ENCODE measurements around the gene PHACTR3.
A peak's percentile ranks its signal among the peaks of the same experiment; 100 is the strongest.

Gene PHACTR3

DNA sequence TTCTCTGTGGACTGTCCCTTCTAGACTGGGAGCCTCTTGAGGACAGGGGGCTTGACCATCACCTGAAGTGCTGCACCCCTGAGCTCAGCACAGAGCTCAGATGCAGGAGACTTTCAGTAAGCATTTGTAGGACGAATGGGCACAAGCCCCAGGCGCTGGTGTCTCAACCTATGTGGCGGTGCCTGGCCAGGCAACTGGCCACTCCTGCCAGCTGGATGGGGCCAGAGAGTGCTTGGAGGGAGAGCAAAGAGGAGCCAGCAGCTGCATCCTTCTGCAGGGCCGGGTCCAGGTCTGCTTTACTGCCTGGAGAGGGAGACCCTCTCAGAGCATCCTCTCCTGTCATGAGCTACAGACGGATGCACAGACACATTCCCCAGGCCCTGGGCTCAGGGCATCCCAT lies 4.5 kb downstream of the PHACTR3 start:
- TF ChIP-seq, protein P1, sequence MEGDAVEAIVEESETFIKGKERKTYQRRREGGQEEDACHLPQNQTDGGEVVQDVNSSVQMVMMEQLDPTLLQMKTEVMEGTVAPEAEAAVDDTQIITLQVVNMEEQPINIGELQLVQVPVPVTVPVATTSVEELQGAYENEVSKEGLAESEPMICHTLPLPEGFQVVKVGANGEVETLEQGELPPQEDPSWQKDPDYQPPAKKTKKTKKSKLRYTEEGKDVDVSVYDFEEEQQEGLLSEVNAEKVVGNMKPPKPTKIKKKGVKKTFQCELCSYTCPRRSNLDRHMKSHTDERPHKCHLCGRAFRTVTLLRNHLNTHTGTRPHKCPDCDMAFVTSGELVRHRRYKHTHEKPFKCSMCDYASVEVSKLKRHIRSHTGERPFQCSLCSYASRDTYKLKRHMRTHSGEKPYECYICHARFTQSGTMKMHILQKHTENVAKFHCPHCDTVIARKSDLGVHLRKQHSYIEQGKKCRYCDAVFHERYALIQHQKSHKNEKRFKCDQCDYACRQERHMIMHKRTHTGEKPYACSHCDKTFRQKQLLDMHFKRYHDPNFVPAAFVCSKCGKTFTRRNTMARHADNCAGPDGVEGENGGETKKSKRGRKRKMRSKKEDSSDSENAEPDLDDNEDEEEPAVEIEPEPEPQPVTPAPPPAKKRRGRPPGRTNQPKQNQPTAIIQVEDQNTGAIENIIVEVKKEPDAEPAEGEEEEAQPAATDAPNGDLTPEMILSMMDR (IDR thresholded peaks at IDR 0.05), result no peak
- peaks cover 0 to 14% (median 9%) of the 10 kb centered on the region in 4 donors for H3K4me1 ChIP-seq
- no peak for DNase-seq
- intact Hi-C loops (cut with DNase I; ENCODE audit: low total_unique reads), result no loop called here
- no peaks in the 10 kb centered on the region for H3K9me3 ChIP-seq
- H3K27ac ChIP-seq, result no peak overlapping the region
- H3K4me3 ChIP-seq, result no peak overlapping the region
- H3K36me3 ChIP-seq, result no peaks in the 10 kb centered on the region
- H3K27me3 ChIP-seq, result peaks cover 0 to 75% of the 10 kb centered on the region in 2 donors

DNA sequence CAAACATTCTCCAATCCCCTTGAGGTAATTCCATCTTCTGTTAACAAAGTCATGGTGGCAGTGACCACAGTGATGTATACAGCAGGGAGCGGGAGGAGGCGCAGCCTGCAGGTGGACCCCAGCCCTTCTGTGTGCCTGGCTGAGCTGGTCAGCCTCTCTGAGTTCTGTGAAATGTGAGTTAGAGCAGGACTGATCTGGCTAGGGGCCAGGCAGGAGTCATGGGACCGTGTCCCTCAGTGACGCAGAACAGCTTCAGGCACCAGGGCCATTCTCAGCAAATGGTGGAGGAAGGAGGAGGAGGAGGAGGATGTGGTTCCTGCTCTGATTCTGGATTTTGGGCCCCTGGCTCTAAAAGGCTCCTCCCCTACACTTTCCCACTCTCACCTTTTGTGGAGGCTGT lies 6.9 kb downstream of the PHACTR3 start:
- Histone ChIP-seq H3K36me3 (no peaks in the 10 kb centered on the region), H3K27ac (no peak overlapping the region), H3K4me1 (no peaks in the 10 kb centered on the region), H3K4me3 (no peak overlapping the region), H3K27me3 (peaks cover 0 to 56% of the 10 kb centered on the region in 2 donors), H3K9me3 (no peaks in the 10 kb centered on the region)
- intact Hi-C loops (cut with DNase I; ENCODE audit: low total_unique reads), result no loop called here
- DNase-seq, result no peak
- TF ChIP-seq, protein P1 (IDR thresholded peaks at IDR 0.05), result no peak

DNA sequence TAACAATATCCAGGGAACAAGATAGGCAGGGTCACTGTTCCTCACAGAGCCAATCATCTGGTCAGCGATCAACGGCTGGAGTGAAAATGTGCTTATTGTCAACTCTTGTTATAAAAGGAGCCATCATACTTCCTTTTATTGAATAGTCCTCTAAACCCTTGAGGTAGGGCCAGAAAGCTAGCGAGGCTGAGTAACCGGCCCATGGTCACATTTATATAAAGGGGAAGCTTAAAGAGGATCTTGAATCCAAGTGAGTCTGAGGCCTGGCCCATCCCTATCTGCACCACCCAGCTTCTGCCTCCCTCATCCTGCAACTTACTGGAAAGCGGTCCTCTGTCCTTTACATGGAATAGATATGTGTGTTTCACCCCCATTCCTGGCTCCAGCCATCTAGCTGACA lies 9.5 kb downstream of the PHACTR3 start:
- no peaks in the 10 kb centered on the region for H3K4me1 ChIP-seq
- intact Hi-C loops (cut with DNase I; ENCODE audit: low total_unique reads), result no loop called here
- H3K4me3 ChIP-seq, result no peak overlapping the region
- no peak overlapping the region for H3K27ac ChIP-seq
- no peaks in the 10 kb centered on the region for H3K9me3 ChIP-seq
- peaks cover 0 to 42% of the 10 kb centered on the region in 2 donors for H3K27me3 ChIP-seq
- TF ChIP-seq, protein P1 (IDR thresholded peaks at IDR 0.05), result no peak
- peak in 1 of 2 donors; percentile 22 for DNase-seq
- H3K36me3 ChIP-seq, result no peaks in the 10 kb centered on the region

DNA sequence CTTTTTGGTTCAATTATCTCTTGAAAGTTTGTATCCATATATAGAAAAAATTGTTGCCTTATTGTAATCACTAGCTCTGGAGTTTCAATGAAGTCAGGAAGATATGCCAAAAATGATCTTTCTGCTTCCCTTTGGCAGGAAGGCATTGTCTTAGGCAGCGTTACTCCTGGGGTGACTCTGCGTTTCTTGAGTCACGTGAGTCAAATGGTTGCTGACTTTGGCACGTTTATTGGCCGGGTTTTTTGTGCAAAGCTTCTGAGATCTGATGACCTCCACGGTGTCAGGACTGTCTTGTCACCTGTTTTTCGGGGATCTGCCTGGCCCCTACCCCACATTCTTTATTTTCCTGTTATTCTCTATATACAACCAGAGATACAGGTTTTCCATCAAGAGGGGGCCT lies 10.4 kb downstream of the PHACTR3 start:
- DNase-seq, result no peak
- Histone ChIP-seq H3K4me1 (no peaks in the 10 kb centered on the region), H3K4me3 (no peak overlapping the region), H3K36me3 (no peaks in the 10 kb centered on the region), H3K27me3 (peaks cover 0 to 42% of the 10 kb centered on the region in 2 donors), H3K9me3 (no peaks in the 10 kb centered on the region), H3K27ac (no peak overlapping the region)
- intact Hi-C loops (cut with DNase I; ENCODE audit: low total_unique reads), result no loop called here
- TF ChIP-seq, protein P1 (IDR thresholded peaks at IDR 0.05), result no peak

DNA sequence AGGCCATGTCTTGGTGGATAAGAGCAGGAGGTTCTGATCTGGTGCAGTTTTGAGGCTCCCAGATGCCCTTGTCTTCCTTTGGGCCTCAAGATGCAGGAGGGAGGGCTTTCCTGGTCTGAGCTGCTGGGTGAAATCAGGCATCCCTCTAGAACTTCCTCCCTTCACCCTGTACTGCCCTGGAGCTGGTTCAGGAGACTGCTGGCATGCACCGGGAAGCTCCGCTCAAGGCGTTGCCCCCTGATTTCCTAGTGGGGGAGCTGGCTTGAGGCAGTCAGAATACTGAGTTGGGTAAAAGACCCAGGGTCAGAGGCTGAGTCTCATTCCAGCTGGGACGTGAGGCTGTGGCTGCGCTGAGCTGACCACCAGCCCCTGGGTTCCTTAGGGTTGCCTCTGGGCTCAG lies 12.0 kb downstream of the PHACTR3 start:
- intact Hi-C loops (cut with DNase I; ENCODE audit: low total_unique reads), result no loop called here
- H3K27ac ChIP-seq, result no peak overlapping the region
- H3K27me3 ChIP-seq, result peaks cover 0 to 41% of the 10 kb centered on the region in 2 donors

More for the DNA sequence above, 12.0 kb downstream of the PHACTR3 start:
- Histone ChIP-seq H3K36me3 (no peaks in the 10 kb centered on the region), H3K4me1 (no peaks in the 10 kb centered on the region), H3K9me3 (no peaks in the 10 kb centered on the region), H3K4me3 (no peak overlapping the region)
- TF ChIP-seq, protein P1 (IDR thresholded peaks at IDR 0.05), result no peak
- DNase-seq, result no peak

Measured in tibial artery (tissue), 4 donors.